ENCODE measurements around the gene PDZD7. TPM values are rescaled to one million over a fixed set of nuclear protein-coding genes. Genes with fewer than 3 reads are reported as not detected.

The PDZD7 gene
- total and polyA plus RNA-seq, 2 of the 8 experiments (the other 6 are each of a cell fraction or from before 2014, with no cell fraction given): 0.88 to 1.6 TPM

DNA sequence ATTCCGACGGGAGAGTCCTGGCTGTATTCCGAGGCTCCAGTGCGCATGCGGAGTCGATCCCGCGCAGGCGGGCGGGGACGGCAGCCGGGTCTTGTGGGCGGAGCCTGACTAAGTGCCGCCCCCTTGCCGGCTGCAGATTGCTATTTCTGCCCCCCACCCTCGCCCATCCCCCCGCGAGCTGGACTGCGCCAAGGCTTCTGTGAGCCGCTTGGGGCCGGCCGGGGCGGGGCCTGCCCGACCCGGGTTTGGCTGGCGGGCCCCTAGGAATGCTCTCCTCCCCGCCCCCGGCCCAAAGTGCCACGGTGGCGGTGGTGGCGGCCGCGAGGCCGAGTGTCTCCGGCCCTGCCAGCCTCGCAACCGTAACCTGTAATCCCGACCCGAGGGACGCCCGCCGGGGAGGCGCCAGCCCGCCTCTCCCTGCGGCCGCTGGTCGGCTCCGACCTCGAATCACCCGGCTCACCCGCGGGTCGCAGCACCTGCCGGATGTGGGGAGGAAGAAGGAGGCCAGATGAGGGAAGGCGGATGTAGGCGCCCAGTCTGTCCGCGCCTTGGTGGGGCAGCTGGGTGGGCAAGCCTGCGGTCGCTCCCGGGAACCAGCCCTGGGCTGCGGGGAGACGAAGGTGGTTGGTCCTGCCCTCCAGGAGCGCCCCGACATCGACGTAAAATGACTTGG, 30.2 kb upstream of the PDZD7 start (continued):
- TF ChIP-seq HDAC2 (IDR thresholded peaks at IDR 0.05; ENCODE audit: borderline replicate concordance in 1 of 2, low read depth in 2 of 2, low read length in 2 of 2): no peak; a peak in 1 of 4 replicates
- no peak for TF ChIP-seq EGR1 (IDR thresholded peaks at IDR 0.05; ENCODE audit: borderline replicate concordance, low read depth, low read length)
- no peak for TF ChIP-seq ZNF274 (IDR thresholded peaks at IDR 0.05; ENCODE audit: borderline replicate concordance, extremely low read depth, low read length)
- TF ChIP-seq CHD7 (IDR thresholded peaks at IDR 0.05; ENCODE audit: insufficient replicate concordance, low read length): no peak
- no peak; the same call in 1 of the 2 replicates for TF ChIP-seq TEAD4 (IDR thresholded peaks at IDR 0.05; ENCODE audit: low read depth, low read length)
- TF ChIP-seq POU5F1 (IDR thresholded peaks at IDR 0.05; ENCODE audit: low read depth, low read length): no peak
- TF ChIP-seq ASH2L (IDR thresholded peaks at IDR 0.05; ENCODE audit: low read length): peak; percentile 74
- TF ChIP-seq JUND (IDR thresholded peaks at IDR 0.05; ENCODE audit: low read length): no peak
- TF ChIP-seq BRCA1 (IDR thresholded peaks at IDR 0.05; ENCODE audit: low read depth, low read length): no peak
- TF ChIP-seq, protein P1, sequence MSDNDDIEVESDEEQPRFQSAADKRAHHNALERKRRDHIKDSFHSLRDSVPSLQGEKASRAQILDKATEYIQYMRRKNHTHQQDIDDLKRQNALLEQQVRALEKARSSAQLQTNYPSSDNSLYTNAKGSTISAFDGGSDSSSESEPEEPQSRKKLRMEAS (IDR thresholded peaks at IDR 0.05): no peak
- no peak for TF ChIP-seq SUZ12 (IDR thresholded peaks at IDR 0.05; ENCODE audit: low read length)

Measured in H1 (cell line).